ENCODE data around the gene RETN.

- TF ChIP-seq EZH2phosphoT487 (IDR thresholded peaks at IDR 0.05; ENCODE audit: insufficient read depth, low read depth) (no peak), EZH2 (IDR thresholded peaks at IDR 0.05; ENCODE audit: insufficient read depth, poor library complexity, severe bottlenecking) (no peak)
Observed at GRCh38 chr19:7718668-7719067, 49.8 kb downstream of the RETN start.
